ENCODE results near the gene MYH13. TPM values are rescaled to one million over a fixed set of nuclear protein-coding genes. Genes with fewer than 3 reads are reported as not detected.

MYH13 gene
- total RNA-seq, 1 donor = not detected

- no peak overlapping the region for H3K4me3 ChIP-seq (ENCODE audit: low read length)
- no peaks in the 10 kb centered on the region for H3K27me3 ChIP-seq (ENCODE audit: insufficient read depth, low read length)
- no peaks in the 10 kb centered on the region for H3K9me3 ChIP-seq (ENCODE audit: low read depth, low read length)
Measured at GRCh38 chr17:10327640-10328039, 45.2 kb downstream of the MYH13 start.

GRCh38 chr17:10325031-10325695, 47.6 kb downstream of the MYH13 start:
- H3K4me1 ChIP-seq (ENCODE audit: insufficient read depth, low read length) = no peaks in the 10 kb centered on the region
- no peak overlapping the region for H3K4me3 ChIP-seq (ENCODE audit: low read length)
- H3K9me3 ChIP-seq (ENCODE audit: low read depth, low read length) = no peaks in the 10 kb centered on the region
- H3K27me3 ChIP-seq (ENCODE audit: insufficient read depth, low read length) = no peaks in the 10 kb centered on the region

More at GRCh38 chr17:10327640-10328039, 45.2 kb downstream of the MYH13 start:
- H3K4me1 ChIP-seq (ENCODE audit: insufficient read depth, low read length) = no peaks in the 10 kb centered on the region

GRCh38 chr17:10323812-10324610, 48.8 kb downstream of the MYH13 start:
- H3K4me1 ChIP-seq (ENCODE audit: insufficient read depth, low read length) = no peaks in the 10 kb centered on the region
- no peak overlapping the region for H3K4me3 ChIP-seq (ENCODE audit: low read length)
- H3K9me3 ChIP-seq (ENCODE audit: low read depth, low read length) = no peaks in the 10 kb centered on the region
- H3K27me3 ChIP-seq (ENCODE audit: insufficient read depth, low read length) = no peaks in the 10 kb centered on the region

- no peaks in the 10 kb centered on the region for H3K4me1 ChIP-seq (ENCODE audit: insufficient read depth, low read length)
- no peaks in the 10 kb centered on the region for H3K9me3 ChIP-seq (ENCODE audit: low read depth, low read length)
- H3K4me3 ChIP-seq (ENCODE audit: low read length) = no peak overlapping the region
- H3K27me3 ChIP-seq (ENCODE audit: insufficient read depth, low read length) = no peaks in the 10 kb centered on the region
Measured at GRCh38 chr17:10318535-10318934, 54.3 kb downstream of the MYH13 start.

- H3K9me3 ChIP-seq (ENCODE audit: low read depth, low read length) = no peaks in the 10 kb centered on the region
- no peaks in the 10 kb centered on the region for H3K27me3 ChIP-seq (ENCODE audit: insufficient read depth, low read length)
- H3K4me1 ChIP-seq (ENCODE audit: insufficient read depth, low read length) = no peaks in the 10 kb centered on the region
- H3K4me3 ChIP-seq (ENCODE audit: low read length) = no peak overlapping the region
Measured at GRCh38 chr17:10317543-10317834, 55.3 kb downstream of the MYH13 start.

GRCh38 chr17:10316801-10317542, 55.8 kb downstream of the MYH13 start:
- no peaks in the 10 kb centered on the region for H3K27me3 ChIP-seq (ENCODE audit: insufficient read depth, low read length)
- no peak overlapping the region for H3K4me3 ChIP-seq (ENCODE audit: low read length)
- no peaks in the 10 kb centered on the region for H3K9me3 ChIP-seq (ENCODE audit: low read depth, low read length)
- no peaks in the 10 kb centered on the region for H3K4me1 ChIP-seq (ENCODE audit: insufficient read depth, low read length)

- H3K9me3 ChIP-seq (ENCODE audit: low read depth, low read length) = no peaks in the 10 kb centered on the region
- H3K27me3 ChIP-seq (ENCODE audit: insufficient read depth, low read length) = no peaks in the 10 kb centered on the region
- H3K4me1 ChIP-seq (ENCODE audit: insufficient read depth, low read length) = no peaks in the 10 kb centered on the region
- H3K4me3 ChIP-seq (ENCODE audit: low read length) = no peak overlapping the region
Measured at GRCh38 chr17:10314329-10314728, 58.5 kb downstream of the MYH13 start.

GRCh38 chr17:10313037-10313672, 59.7 kb downstream of the MYH13 start:
- H3K4me3 ChIP-seq (ENCODE audit: low read length) = no peak overlapping the region
- H3K9me3 ChIP-seq (ENCODE audit: low read depth, low read length) = no peaks in the 10 kb centered on the region
- no peaks in the 10 kb centered on the region for H3K27me3 ChIP-seq (ENCODE audit: insufficient read depth, low read length)
- no peaks in the 10 kb centered on the region for H3K4me1 ChIP-seq (ENCODE audit: insufficient read depth, low read length)

GRCh38 chr17:10311131-10311530, 61.7 kb downstream of the MYH13 start:
- no peaks in the 10 kb centered on the region for H3K27me3 ChIP-seq (ENCODE audit: insufficient read depth, low read length)
- H3K4me3 ChIP-seq (ENCODE audit: low read length) = no peak overlapping the region
- H3K4me1 ChIP-seq (ENCODE audit: insufficient read depth, low read length) = no peaks in the 10 kb centered on the region
- no peaks in the 10 kb centered on the region for H3K9me3 ChIP-seq (ENCODE audit: low read depth, low read length)

GRCh38 chr17:10309003-10309974, 63.5 kb downstream of the MYH13 start:
- H3K9me3 ChIP-seq (ENCODE audit: low read depth, low read length) = no peaks in the 10 kb centered on the region
- no peaks in the 10 kb centered on the region for H3K4me1 ChIP-seq (ENCODE audit: insufficient read depth, low read length)
- H3K4me3 ChIP-seq (ENCODE audit: low read length) = no peak overlapping the region
- H3K27me3 ChIP-seq (ENCODE audit: insufficient read depth, low read length) = no peaks in the 10 kb centered on the region

- no peaks in the 10 kb centered on the region for H3K4me1 ChIP-seq (ENCODE audit: insufficient read depth, low read length)
- no peak overlapping the region for H3K4me3 ChIP-seq (ENCODE audit: low read length)
- no peaks in the 10 kb centered on the region for H3K9me3 ChIP-seq (ENCODE audit: low read depth, low read length)
- H3K27me3 ChIP-seq (ENCODE audit: insufficient read depth, low read length) = no peaks in the 10 kb centered on the region
Measured at GRCh38 chr17:10306585-10306984, 66.2 kb downstream of the MYH13 start.

GRCh38 chr17:10305398-10305797, 67.4 kb downstream of the MYH13 start:
- Histone ChIP-seq H3K4me1 (ENCODE audit: insufficient read depth, low read length) (no peaks in the 10 kb centered on the region), H3K4me3 (ENCODE audit: low read length) (no peak overlapping the region), H3K9me3 (ENCODE audit: low read depth, low read length) (no peaks in the 10 kb centered on the region), H3K27me3 (ENCODE audit: insufficient read depth, low read length) (no peaks in the 10 kb centered on the region)

GRCh38 chr17:10304758-10305300, 68.0 kb downstream of the MYH13 start:
- H3K9me3 ChIP-seq (ENCODE audit: low read depth, low read length) = no peaks in the 10 kb centered on the region
- no peaks in the 10 kb centered on the region for H3K4me1 ChIP-seq (ENCODE audit: insufficient read depth, low read length)
- H3K27me3 ChIP-seq (ENCODE audit: insufficient read depth, low read length) = no peaks in the 10 kb centered on the region
- no peak overlapping the region for H3K4me3 ChIP-seq (ENCODE audit: low read length)

GRCh38 chr17:10297691-10298090, 75.1 kb downstream of the MYH13 start:
- Histone ChIP-seq H3K9me3 (ENCODE audit: low read depth, low read length) (no peaks in the 10 kb centered on the region), H3K4me1 (ENCODE audit: insufficient read depth, low read length) (no peaks in the 10 kb centered on the region), H3K27me3 (ENCODE audit: insufficient read depth, low read length) (no peaks in the 10 kb centered on the region), H3K4me3 (ENCODE audit: low read length) (no peak overlapping the region)

Data from mononuclear cell (primary cell).